Right ventricle myocardium inferior (tissue), 1 donor: ENCODE data around the gene CD81. TPM values are rescaled to one million over a fixed set of nuclear protein-coding genes. Genes with fewer than 3 reads are reported as not detected.
"Not testable (repeated sequence)": the region's sequence is repeated elsewhere in the genome, so short reads cannot be mapped to it uniquely, and the experiment has no call there.

Source experiments
- ATAC-seq: fragments of 200-7000 bp; cut with Tn5 transposase; one replicate; pipeline ENCODE4 v1.9.1; 2020; ENCODE audit warnings: mild to moderate bottlenecking, moderate library complexity
- DNase-seq: peaks from one replicate; pipeline ENCODE4 v3.0.0; 2021; ENCODE audit errors: missing footprints
- intact Hi-C: fragments of 100-400 bp; cut with DNase I; formaldehyde crosslinking; loops from one replicate; pipeline ENCODE4 v1.11.0; 2022
- long read RNA-seq: library from polyadenylated mRNA; unstranded; transcript quantifications from one replicate; pipeline ENCODE4 v2.0.0, GENCODE V29; 2021
- total RNA-seq: library from RNA; stranded (reverse); fragmentation: NEBNext Ultra II Directional; extraction: Animal tissue kit (Norgen Biotek cat#: 25700); gene quantifications from one replicate; pipeline ENCODE4 v1.2.1, GENCODE V29; 2021
- donor health status: DM: no; HTN: yes; CAD: no; lungs with severe emphysema.

The CD81 gene, protein sequence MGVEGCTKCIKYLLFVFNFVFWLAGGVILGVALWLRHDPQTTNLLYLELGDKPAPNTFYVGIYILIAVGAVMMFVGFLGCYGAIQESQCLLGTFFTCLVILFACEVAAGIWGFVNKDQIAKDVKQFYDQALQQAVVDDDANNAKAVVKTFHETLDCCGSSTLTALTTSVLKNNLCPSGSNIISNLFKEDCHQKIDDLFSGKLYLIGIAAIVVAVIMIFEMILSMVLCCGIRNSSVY
- total RNA-seq, result 531 TPM
- long read RNA-seq, transcript CD81-207 (6 exons, 890 nt), result minor isoform, 10 of 213 reads
- long read RNA-seq, transcript CD81-201 (8 exons, 1,520 nt), result major isoform, 181 of 213 reads
- long read RNA-seq, partial matches to known transcripts, result 19 of 213 reads
- long read RNA-seq, other reads (novel, unspliced or antisense), result 1 of 213 reads

DNA sequence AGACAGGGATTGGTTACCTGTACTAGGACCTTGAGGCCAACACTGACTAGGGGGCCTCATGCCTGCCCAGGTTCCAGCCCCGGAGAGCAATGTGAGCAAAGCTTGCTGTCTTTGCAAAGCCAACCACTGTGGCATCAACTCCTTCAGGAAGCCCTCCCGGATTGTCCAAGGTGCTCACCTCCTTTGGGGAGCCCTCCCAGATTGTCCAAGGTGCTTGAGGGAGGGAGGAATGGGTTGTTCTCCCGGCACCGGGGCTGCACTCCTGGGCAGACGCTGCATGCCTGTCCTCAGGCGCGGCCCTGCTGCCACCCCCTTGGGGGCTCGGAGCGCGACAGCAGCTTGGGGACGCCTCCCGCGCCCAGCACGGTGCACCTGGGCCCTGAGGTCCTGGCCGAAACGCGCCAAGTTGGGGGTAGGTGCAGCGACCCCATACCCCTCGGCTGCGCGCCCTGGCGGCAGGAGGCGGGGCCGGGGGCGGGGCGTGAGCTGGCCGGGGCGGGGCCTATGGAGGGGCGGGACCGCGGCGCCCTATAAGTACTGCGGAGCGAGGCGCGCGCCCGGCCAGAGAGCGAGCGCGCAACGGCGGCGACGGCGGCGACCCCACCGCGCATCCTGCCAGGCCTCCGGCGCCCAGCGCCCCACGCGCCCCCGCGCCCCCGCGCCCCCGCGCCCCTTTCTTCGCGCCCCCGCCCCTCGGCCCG is at the start of gene CD81:
TSS of gene CD81 (plus strand) at position 560 of the 701 bp plus-strand sequence. CDS start 240 bp downstream, outside the sequence.
- intact Hi-C loops, result loop anchor here (5.0 kb wide), 1 partner anchor 85 kb away; no protein-coding TSS in a partner anchor

DNA sequence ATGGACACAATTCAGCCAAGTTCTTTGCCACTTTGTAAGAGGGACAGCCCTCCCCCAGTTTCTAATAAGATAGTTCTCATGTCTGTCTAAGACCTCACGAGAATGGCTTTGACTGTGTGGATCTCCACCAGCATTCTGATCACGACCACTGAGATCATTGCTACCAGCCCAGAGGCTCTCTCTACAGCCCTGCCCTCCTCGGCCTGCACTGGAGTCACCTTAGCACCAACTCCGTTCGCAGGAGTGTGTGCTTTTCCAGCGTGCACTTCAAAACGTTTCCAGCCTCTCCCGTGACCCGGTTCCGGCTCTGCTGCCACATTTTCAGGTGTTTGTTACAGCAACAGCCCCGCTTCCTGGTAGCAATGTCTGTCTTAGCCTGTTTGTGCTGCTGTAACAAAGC is 49.1 kb upstream of the CD81 start:
- DNase-seq, result no peak
- intact Hi-C loops, result no loop called here
- no peak for ATAC-seq

More for the DNA sequence above, at the start of gene CD81:
- ATAC-seq (peak; percentile 55), DNase-seq (peak; percentile 76)

DNA sequence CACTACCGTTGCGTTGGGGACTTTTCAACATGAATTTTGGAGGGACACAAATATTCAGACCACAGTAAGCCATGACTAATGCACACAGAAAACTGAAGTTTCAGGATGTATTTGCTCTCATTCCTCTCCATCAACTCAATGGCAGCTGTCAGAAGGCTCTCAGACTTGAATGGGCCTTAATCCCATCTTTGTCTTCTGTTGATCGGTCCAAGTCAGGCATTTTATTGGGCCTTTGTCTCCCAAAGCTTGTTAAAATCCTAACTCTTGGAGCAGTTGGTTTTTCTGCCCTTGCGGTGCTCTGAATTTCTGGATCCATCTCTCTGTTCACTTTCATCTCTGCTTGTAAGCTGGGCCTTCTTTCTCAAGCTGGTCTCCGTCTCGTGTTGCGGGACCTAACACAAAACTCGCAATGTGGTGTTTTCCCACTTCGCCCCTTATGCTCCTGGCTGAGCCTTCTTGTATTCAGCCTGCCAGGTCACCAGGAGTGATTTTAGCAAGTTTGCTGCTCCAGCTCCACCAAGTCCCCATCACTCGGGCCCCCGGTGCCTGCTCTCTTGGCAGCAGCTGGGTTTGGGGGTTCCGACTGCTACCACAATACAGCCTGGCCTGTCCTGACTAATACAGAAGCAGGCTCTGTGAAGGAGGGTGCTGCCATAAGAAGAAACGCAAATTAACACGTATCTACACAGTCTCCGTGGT is 48.3 kb upstream of the CD81 start:
- ATAC-seq, result no peak
- DNase-seq, result no peak
- intact Hi-C loops, result no loop called here

DNA sequence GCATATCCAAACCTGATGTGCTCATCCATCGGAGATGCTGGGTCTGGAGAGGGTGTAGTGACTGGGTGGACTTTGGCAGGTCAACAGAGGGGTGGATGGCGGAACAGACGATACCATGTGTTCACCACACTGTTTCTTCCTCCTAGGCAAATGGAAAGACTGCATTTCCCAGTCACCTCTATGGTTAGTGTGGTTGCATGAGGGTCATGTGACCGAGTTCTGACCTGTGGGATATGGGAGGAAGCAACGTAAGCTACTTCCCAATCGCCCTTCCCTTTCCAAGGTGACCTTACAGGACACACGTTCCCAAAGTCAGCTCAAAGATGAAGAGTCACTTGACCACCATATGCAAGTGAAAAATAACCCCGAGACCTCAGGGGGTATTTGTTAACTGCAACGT is 47.6 kb upstream of the CD81 start:
- no peak for DNase-seq
- intact Hi-C loops, result no loop called here
- no peak for ATAC-seq

DNA sequence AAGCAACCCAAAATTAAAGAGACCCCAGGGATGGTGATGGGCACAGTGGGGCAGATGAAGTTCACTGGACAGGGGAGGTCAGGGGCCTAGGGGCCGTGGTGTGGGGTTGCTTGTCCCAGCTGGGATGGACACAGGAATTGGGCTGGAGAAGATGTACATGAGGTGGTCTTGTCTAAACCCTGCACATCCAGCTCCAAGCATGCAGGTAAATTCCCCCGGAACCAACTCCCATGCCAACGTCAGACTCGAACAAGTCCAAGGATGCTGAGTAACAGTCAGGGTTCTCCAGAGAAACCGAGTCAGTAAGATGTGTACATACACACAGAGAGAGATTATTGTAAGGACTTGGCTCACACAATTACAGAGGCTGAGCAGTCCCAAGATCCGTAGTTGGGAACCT is 46.4 kb upstream of the CD81 start:
- no peak for DNase-seq
- no peak for ATAC-seq
- intact Hi-C loops, result no loop called here

DNA sequence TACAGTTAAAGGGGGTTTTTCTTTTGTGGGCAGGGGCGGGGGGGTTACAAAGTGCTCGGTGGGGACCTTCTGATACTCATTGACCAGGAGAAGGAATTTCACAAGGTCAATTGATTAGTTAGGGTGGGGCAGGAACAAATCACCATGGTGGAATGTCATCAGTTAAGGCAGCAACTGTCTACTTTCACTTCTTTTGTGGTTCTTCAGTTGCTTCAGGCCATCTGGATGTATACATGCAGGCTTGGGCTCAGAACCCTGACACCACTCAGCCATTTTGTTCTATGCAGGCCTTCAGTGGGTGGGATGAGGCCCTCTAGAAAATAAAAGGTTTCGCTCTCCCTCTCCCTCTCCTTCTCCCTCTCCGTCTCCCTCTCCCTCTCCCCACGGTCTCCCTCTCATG is 45.7 kb upstream of the CD81 start:
- intact Hi-C loops, result no loop called here

DNA sequence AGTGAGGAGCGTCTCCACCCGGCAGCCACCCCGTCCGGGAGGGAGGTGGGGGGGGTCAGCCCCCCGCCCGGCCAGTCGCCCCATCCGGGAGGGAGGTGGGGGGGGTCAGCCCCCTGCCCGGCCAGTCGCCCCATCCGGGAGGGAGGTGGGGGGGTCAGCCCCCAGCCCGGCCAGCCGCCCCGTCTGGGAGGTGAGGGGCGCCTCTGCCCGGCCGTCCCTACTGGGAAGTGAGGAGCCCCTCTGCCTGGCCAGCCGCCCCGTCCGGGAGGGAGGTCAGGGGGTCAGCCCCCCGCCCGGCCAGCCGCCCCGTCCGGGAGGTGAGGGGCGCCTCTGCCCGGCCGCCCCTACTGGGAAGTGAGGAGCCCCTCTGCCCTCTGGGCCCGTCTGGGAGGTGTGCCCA is 44.5 kb upstream of the CD81 start:
- DNase-seq, intact Hi-C loops, ATAC-seq: not testable (repeated sequence)

More for the DNA sequence above, 45.7 kb upstream of the CD81 start:
- no peak for DNase-seq
- no peak for ATAC-seq

DNA sequence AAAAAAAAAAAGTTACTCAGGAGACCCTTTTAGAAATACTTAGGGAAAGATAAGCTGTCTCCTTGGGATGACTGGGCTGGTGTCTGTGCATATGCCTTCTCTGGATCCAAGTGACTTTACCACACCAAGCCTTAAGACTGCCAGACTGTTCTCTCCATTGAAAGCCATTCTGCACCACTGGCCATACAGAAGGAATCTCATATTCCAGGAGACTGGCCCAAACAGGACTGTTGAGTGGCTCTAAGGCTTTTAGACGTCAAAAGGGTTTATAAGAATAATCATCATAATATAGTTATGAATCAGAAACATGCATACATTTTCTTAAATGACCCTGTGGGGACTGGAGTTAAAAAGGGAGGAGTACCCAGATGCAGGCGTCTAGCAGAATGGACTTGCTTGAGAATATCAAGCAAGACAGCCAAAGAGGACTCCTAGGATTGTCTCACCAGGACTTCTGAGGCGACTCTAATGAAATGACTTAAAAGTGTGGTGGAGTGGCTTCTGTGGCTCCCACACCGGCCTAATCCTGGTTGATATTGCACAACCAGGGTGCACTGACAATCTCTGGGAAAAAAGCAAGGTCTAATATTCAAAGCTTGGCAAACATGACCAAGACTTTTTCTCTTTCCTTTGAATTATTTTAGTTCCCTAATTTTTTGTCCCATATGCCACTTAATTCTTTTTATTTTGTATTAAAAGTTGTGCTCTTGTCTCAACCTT is 43.5 kb upstream of the CD81 start:
- intact Hi-C loops, DNase-seq, ATAC-seq: not testable (repeated sequence)

DNA sequence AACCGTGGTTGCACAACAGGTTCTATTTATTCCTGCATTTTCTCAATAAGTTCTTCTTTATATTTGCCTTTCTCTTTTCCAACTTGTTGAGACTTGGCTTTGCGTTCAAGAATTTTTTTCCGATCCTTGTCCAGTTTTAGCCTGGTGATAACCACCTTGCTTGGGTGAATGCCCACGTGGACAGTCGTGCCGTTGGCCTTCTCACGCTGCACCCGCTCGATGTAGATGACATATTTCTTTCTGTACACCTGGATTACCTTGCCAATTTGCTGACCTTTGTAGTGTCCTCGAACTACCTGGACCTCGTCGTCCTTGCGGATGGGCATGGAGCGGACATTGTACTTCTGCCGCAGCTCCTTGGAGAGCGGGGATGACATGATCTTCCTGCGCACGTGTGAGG is 41.8 kb upstream of the CD81 start:
- intact Hi-C loops, DNase-seq, ATAC-seq: not testable (repeated sequence)

DNA sequence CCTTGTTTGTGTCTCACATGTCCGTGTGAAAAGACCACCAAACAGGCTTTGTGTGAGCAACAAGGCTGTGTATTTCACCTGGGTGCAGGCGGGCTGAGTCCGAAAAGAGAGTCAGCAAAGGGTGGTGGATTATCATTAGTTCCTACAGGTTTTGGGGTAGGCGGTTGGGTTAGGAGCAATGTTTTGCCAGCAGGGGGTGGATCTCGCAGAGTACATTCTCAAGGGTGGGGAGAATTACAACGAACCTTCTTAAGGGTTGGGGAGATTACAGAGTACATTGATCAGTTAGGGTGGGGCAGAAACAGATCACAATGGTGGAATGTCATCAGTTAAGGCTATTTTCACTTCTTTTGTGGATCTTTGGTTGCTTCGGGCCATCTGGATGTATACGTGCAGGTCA is 38.4 kb upstream of the CD81 start:
- intact Hi-C loops, ATAC-seq, DNase-seq: not testable (repeated sequence)

DNA sequence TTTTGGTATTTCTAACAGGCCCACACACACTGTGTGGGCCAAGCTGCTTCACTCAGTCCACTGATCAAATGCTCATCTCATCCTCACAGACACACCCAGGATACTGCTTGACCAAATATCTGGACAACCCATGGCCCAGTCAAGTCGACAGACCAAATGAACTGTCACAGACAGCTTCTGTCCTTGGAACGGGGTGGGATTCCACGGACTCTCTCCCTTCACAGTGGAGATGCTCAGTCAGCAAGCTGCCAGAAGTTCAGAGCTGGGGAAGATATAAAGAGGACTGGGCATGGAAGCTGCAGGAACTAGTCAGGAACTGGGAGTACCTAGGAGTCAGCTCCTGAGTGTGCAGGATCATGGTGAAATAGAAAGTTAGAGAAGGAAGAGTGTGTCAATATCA is 34.6 kb upstream of the CD81 start:
- no peak for DNase-seq
- no peak for ATAC-seq
- intact Hi-C loops, result no loop called here

DNA sequence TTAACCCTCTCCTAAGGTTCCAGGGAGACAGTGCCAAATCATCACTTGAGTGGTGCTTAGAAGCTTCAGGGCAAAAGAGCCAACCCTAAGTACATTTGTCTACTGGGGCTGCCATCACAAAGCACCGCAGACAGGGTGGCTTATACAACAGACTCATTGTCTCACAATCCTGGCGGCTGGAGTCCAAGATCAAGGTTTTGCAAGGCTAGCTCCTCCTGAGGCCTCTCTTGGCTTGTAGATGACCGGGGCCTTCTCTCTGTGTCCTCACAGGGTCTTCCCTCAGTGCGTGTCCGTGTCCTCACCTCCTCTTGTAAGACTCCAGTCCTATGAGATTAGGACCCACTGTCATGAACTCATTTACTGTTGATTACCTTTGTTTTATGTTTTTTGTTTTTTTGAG is 34.1 kb upstream of the CD81 start:
- ATAC-seq (peak; percentile 52), DNase-seq (no peak)
- intact Hi-C loops, result no loop called here

DNA sequence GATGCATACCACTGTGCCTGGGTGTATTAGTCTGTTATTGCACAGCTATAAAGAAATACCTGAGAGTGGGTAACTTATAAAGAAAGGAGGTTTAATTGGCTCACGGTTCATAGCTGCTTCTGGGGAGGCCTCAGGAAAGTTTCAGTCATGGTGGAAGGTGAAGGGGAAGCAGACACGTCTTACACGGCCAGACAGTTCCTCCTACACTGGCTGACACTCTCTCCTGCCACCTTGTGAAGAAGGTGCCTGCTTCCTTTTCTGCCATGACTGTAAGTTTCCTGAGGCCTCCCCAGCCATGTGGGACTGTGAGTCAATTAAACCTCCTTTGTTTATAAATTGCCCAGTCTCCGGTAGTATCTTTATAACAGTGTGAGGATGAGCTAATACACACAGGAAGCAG is 33.6 kb upstream of the CD81 start:
- intact Hi-C loops, result no loop called here
- no peak for DNase-seq
- no peak for ATAC-seq

DNA sequence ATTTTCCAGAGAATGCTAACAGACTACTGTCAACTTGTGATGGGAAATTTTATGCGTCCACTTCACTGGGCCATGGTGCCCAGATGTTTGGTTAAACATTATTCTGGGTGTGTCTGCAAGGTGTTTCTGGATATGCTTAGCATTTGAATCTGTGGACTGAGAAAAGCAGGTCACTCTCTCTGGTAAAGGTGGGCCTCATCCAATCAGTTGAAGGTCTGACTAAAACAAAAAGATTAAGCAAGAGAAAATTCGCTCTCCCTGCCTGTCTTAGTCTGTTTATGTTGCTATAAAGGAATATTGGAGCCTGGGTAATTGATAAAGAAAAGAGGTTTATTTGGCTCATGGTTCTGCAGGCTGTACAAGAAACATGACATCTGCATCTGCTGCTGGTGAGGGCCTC is 32.1 kb upstream of the CD81 start:
- DNase-seq (no peak), ATAC-seq (no peak)
- intact Hi-C loops, result no loop called here

DNA sequence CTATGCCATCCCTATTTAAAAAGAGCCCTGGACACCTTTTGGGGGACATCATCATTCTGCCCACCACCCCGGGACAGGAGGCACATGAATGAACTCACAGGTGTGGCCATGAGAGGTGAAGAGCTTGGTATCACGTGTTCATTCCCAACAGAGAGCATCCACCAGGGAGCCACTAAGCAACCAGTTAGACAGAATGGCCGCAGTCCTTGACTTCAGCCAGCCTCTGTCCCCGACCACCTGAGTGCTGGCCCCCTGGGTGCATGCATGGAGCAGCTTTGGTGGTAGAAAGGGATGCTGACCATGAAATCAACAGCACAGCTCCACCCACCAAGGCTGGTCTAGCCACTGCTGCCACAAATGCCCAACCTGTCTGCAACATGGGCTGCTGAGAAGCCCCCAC is 31.1 kb upstream of the CD81 start:
- intact Hi-C loops, result no loop called here
- ATAC-seq, result no peak
- DNase-seq, result no peak

DNA sequence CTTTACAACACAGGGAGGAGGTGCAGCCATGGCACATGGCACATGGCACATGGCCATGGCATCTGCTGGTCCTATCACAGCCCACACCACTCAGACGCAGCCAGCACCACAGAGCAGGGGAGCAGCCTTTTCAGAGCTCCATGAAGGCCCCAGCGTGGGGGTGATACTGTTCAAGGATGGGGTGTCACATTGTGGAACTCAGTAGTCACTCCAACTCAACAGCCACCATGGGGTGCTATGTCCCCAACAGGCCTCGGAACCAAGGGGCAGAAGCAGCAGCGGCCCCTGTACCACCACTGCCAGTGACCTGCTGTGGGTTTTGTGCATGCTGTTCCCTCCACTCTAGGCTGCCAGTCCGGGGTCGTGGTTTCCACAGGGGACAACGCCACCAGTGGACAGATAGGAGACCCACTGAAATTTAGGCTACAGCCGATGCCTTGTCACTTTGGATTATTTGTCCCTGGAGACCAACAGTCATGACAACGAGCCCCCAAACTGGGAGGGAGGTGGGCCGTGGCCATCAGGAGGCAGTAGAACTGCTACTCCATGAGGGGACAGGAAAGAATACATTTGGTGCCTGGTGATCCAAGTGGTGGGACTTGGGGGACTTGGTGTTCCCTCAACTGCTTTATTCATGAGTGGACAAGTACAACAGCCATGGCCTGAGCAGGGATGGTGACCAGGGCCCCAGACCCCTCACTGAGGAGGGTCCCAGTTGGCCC is 30.4 kb upstream of the CD81 start:
- ATAC-seq (no peak), DNase-seq (no peak)
- intact Hi-C loops, result no loop called here

DNA sequence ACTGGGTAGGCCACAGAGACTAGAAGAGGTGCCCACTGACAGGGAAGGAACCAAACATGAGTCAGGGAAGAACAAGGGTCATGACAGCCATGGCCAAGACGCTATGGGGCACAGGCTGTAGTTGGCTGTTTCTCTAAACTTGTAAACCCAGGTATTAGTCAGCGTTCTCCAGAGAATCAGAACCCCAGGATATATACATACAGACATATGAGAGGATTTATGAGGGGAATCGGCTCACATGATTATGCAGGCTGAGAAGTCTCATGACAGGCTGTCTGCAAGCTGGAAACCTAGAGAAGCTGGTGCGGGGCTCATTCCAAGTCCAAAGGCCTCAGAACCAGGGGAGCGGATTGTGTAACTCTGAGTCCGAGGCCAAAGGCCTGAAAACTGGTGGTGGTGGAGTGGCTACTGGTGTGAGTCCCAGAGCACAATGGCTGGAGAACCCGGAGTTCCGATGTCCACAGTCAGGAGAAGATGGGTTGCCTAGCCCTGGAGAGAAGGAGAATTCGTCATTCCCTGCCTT is 29.7 kb upstream of the CD81 start:
- ATAC-seq (no peak), DNase-seq (no peak)

DNA sequence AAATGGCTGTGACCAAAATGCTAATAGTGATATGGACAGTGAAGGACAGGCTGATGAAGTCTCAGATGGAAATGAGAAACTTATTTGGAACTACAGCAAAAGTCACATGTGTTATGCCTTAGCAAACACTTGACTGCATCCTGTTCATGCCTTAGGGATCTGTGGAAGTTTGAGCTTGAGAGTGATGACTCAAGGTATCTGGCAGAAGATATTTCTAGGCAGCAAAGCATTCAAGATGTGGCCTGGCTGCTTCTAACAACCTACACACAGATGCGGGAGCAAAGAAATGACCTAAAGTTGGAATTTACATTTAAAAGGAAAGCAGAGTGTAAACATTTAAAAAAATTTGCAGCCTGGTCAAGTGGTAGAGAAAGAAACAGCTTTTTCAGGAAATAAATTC is 28.1 kb upstream of the CD81 start:
- no peak for DNase-seq
- intact Hi-C loops, result no loop called here
- no peak for ATAC-seq

More for the DNA sequence above, 29.7 kb upstream of the CD81 start:
- intact Hi-C loops, result no loop called here
